ENCODE data around the gene WIPF1.
A peak's percentile ranks its signal among the peaks of the same experiment; 100 is the strongest.

WIPF1 gene

GRCh38 chr2:174566871-174567270 is 30.7 kb downstream of the WIPF1 start:
- no peak overlapping the region for H3K4me3 ChIP-seq (ENCODE audit: control insufficient read depth, low read depth, low read length)

DNA sequence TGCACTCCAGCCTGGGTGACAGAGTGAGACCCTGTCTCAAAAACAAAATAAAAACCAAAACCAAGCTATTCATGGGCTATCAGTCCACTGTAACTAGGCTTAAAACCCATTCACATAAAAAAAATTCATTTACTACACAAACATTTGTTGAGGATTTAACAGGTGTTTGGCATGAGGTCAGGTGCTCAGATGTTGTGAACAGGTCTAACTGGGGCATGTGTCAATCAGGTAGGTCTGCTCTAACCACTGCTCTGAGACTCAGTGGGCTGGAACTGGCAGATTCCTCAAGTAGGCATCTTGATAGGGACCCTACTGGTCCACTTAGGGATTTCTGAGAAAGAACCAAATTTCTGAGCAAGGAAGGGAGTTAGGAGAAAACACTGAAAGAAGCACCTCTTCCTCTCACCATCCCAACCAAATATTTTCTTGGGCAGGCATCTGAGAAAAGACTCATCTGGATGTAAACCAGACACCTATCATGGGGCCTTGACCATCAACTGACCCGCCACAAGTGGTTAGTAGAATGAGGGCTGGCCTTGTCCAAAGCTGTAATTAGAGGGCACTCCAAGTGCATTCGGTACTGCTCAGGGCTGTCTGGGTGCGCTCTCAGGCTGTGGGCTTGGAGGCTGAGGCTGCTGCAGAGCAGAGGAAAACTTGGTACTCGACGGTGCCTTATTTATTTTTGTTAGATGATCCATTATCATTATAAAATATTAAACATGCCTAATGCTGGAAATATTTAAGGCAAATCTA is 33.9 kb downstream of the WIPF1 start:
- H3K4me3 ChIP-seq (ENCODE audit: control insufficient read depth, low read depth, low read length) = no peak overlapping the region
- TF ChIP-seq, protein P1, sequence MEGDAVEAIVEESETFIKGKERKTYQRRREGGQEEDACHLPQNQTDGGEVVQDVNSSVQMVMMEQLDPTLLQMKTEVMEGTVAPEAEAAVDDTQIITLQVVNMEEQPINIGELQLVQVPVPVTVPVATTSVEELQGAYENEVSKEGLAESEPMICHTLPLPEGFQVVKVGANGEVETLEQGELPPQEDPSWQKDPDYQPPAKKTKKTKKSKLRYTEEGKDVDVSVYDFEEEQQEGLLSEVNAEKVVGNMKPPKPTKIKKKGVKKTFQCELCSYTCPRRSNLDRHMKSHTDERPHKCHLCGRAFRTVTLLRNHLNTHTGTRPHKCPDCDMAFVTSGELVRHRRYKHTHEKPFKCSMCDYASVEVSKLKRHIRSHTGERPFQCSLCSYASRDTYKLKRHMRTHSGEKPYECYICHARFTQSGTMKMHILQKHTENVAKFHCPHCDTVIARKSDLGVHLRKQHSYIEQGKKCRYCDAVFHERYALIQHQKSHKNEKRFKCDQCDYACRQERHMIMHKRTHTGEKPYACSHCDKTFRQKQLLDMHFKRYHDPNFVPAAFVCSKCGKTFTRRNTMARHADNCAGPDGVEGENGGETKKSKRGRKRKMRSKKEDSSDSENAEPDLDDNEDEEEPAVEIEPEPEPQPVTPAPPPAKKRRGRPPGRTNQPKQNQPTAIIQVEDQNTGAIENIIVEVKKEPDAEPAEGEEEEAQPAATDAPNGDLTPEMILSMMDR (conservative IDR thresholded peaks at IDR 0.05; ENCODE audit: control insufficient read depth, insufficient read depth, low read depth, low read length) = no peak
- DNase-seq (ENCODE audit: low read depth) = no peak

More at GRCh38 chr2:174566871-174567270, 30.7 kb downstream of the WIPF1 start:
- DNase-seq (ENCODE audit: low read depth) = no peak
- TF ChIP-seq, protein P1 (conservative IDR thresholded peaks at IDR 0.05; ENCODE audit: control insufficient read depth, insufficient read depth, low read depth, low read length) = no peak

DNA sequence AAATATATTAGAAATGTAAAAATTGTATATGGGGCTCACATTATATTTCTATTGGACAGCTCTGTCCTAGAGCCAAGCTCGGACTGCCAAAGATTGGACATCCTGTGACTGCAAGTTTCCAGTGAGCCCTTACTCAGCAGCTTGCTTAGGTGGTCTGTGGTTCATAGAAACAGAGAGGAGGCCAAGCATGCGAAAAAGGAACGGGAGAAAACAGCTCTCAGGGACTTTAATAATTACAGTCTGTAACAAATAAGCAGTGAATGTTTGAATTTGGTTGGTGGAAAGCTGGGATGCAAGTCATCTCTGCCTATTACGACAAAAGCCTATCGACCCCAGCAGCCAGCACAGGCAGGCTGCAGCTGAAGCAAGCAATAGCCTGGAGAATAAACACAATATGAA is 35.6 kb downstream of the WIPF1 start:
- no peak overlapping the region for H3K4me3 ChIP-seq (ENCODE audit: control insufficient read depth, low read depth, low read length)
- DNase-seq (ENCODE audit: low read depth) = no peak
- TF ChIP-seq, protein P1 (conservative IDR thresholded peaks at IDR 0.05; ENCODE audit: control insufficient read depth, insufficient read depth, low read depth, low read length) = no peak

DNA sequence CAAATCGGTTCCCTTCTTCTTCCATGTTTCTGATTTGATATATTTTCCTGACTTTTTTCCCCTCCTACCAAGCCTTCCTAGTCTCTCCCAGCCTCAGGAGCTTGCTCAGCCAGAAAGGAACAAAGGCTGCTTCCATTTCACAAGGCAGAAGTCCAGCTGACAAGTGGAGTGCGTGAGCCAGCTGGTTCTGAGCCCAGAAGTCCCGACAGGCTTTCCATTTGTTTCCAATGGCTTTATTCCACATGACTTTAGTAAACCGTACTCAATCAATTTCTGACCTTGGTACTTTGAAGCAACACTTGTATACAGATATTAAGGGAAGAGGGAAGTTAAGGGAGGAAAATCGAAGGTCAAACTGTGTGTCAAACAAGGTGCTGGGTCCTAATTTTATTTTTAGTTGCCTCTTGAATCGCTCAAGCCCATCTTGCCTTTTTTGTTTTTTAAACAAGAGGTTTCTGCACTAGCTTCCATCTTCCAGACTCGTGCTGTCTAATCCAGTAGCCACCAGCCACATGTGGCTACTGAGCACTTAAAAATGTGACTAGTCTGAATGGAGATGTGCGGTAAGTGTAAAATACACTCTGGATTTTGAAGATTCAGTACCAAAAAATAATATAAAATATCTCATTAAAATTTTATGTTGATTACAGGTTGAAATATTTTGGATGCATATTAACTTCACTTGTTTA is 36.2 kb downstream of the WIPF1 start:
- DNase-seq (ENCODE audit: low read depth) = peak; percentile 80
- no peak overlapping the region for H3K4me3 ChIP-seq (ENCODE audit: control insufficient read depth, low read depth, low read length)
- TF ChIP-seq, protein P1 (conservative IDR thresholded peaks at IDR 0.05; ENCODE audit: control insufficient read depth, insufficient read depth, low read depth, low read length) = no peak

- TF ChIP-seq, protein P1 (conservative IDR thresholded peaks at IDR 0.05; ENCODE audit: control insufficient read depth, insufficient read depth, low read depth, low read length) = no peak
- no peak overlapping the region for H3K4me3 ChIP-seq (ENCODE audit: control insufficient read depth, low read depth, low read length)
- no peak for DNase-seq (ENCODE audit: low read depth)
Observed at GRCh38 chr2:174560737-174561136, 36.9 kb downstream of the WIPF1 start.

DNA sequence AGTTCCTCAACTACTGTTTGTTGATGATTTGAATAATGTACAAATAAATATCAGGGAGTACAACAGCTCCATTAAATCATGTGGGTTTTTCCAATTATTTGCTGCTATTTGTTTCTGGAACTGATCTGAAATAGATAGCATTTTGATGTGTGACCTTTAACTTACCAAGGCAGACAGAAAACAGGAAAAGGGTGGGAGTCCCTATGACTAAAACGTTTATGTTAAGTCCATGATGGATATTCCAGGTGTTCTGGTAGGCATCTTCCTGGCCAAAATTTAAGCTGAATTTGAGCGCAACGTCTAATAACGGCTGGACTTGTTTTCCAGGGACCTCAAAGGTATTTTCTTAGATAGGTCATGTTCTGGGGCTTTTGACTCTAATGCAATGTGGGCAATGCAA is 41.6 kb downstream of the WIPF1 start:
- DNase-seq (ENCODE audit: low read depth) = no peak
- H3K4me3 ChIP-seq (ENCODE audit: control insufficient read depth, low read depth, low read length) = no peak overlapping the region
- TF ChIP-seq, protein P1 (conservative IDR thresholded peaks at IDR 0.05; ENCODE audit: control insufficient read depth, insufficient read depth, low read depth, low read length) = no peak
